Testis (tissue), 2 donors: ENCODE data around the gene ZNF239.

ENCODE experiments used
- POLR2A ChIP-seq: fragments of 450-650 bp; IDR thresholded peaks from one replicate; pipeline ENCODE4 v1.6.1; 2017; ENCODE audit warnings: antibody characterized with exemption, mild to moderate bottlenecking, moderate library complexity
- TF ChIP-seq, protein P1 (sequence below), 3 experiments: fragments of 450-650 bp in 2 of 3; fragments of 200-600 bp in 1 of 3; sonication (generic) in 1 of 3; IDR thresholded peaks; one replicate each; pipeline ENCODE4 v1.5.1; 2016 to 2019; ENCODE audit warnings: antibody characterized with exemption in 3 of 3, mild to moderate bottlenecking in 2 of 3, moderate library complexity in 1 of 3

DNA sequence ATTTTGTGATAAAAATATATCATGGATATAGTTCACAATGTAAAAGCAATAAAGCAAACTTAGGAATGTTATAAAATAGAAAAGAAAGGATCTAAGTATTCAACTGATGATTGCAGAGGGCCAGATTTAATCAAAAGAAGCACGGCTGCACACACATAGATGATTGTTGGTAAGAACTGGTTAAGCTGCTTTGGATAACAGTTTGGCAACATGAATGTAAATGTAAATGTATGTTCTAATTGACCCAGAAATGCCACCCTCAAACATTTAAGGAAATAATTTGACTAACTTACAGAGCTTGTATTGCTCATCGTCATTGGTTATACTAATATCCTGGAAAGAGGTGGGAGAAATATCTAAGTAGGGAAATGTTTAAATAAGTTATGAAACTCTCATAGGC, 45.0 kb upstream of the ZNF239 start:
- TF ChIP-seq, protein P1, sequence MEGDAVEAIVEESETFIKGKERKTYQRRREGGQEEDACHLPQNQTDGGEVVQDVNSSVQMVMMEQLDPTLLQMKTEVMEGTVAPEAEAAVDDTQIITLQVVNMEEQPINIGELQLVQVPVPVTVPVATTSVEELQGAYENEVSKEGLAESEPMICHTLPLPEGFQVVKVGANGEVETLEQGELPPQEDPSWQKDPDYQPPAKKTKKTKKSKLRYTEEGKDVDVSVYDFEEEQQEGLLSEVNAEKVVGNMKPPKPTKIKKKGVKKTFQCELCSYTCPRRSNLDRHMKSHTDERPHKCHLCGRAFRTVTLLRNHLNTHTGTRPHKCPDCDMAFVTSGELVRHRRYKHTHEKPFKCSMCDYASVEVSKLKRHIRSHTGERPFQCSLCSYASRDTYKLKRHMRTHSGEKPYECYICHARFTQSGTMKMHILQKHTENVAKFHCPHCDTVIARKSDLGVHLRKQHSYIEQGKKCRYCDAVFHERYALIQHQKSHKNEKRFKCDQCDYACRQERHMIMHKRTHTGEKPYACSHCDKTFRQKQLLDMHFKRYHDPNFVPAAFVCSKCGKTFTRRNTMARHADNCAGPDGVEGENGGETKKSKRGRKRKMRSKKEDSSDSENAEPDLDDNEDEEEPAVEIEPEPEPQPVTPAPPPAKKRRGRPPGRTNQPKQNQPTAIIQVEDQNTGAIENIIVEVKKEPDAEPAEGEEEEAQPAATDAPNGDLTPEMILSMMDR (IDR thresholded peaks at IDR 0.05) = no peak
- TF ChIP-seq POLR2A = no peak
